Adipocyte (in vitro differentiated cells): ENCODE data around the gene LZTS3.

ENCODE experiments used
- DNase-seq: peaks from one replicate; pipeline ENCODE4 v3.0.0-alpha.2; 2015; ENCODE audit warnings: low read depth
- H3K27me3 ChIP-seq: replicated peaks from 2 replicates; pipeline ENCODE4 v1.7.0; 2013; ENCODE audit warnings: mild to moderate bottlenecking, low read length, moderate library complexity; ENCODE audit not compliant: control insufficient read depth, insufficient read depth
- H3K36me3 ChIP-seq: 2 replicates; pipeline ENCODE4 v1.7.0; 2013; ENCODE audit warnings: low read length, mild to moderate bottlenecking, moderate library complexity; ENCODE audit not compliant: control insufficient read depth, insufficient read depth, severe bottlenecking
- H3K4me1 ChIP-seq: 2 replicates; pipeline ENCODE4 v1.7.0; 2013; ENCODE audit warnings: mild to moderate bottlenecking, low read length, moderate library complexity; ENCODE audit not compliant: control insufficient read depth, insufficient read depth
- H3K4me3 ChIP-seq: 2 replicates; pipeline ENCODE4 v1.7.0; 2013; ENCODE audit warnings: mild to moderate bottlenecking, low read length, moderate library complexity
- H3K9ac ChIP-seq: 2 replicates; pipeline ENCODE4 v1.7.0; 2013; ENCODE audit warnings: mild to moderate bottlenecking, low read length, moderate library complexity
- H3K9me3 ChIP-seq: 2 replicates; pipeline ENCODE4 v1.7.0; 2013; ENCODE audit warnings: mild to moderate bottlenecking, low read length, moderate library complexity; ENCODE audit not compliant: control insufficient read depth

The LZTS3 gene

DNA sequence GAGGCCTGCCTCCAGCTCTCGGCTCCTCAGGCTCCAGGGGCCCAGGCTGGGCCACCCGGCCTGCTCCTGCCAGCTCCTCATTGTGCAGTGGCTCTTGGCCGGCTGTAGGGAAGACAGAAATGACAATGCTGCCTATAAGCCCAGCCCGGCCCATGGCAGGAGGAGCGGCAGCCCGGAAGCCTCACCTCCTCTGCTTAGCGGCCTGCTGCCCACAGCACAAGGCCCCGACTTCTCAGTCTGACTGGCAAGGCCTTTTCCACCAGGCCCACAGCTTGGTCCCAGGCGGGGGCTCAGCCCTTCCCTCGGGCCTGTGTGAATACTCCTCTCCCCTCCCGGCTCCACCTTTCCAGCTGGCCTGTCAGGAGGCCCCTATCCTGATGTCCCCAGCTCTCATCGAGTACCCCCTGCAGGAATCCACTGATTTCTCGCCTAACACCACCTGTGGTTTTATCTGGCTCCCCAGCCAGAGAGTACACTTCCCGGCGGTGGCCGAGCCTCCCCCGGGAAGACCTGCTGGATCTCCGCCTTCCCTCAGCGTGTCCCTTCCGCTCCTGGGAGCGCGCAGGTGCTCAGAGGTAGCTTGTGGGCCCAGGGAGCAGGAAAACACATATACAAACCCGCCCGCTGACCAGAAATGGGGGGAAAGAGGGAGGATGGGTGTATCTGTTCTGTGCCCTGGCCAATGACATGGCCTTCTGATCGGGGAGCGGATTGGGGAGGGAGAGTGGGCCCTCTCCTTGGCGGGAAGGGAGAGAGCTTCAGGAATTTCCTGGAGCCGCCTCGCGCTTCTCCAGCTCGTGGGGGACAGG lies 30.2 kb upstream of the LZTS3 start:
- Histone ChIP-seq H3K9me3 (no peaks in the 10 kb centered on the region), H3K27me3 (no peaks in the 10 kb centered on the region)
- DNase-seq: no peak

DNA sequence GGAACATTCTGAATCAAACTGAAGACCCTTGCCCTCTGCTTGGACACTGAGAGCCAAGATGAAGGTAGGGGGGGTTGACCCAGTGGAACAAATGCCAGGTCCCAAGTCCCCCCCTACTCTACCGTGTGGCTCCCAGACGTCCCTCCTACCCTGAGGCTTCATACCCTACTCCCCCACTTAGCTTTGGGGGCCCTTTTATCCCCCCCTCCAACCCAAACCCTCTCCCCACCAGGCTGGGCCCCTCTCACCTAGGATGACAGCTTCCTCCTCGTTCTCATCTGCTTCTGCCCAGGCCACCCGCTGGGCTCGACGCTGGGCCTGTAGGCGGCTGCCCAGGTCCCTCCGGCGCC lies 29.6 kb upstream of the LZTS3 start:
- Histone ChIP-seq H3K9me3 (no peaks in the 10 kb centered on the region), H3K9ac (peak overlapping the region; percentile 88), H3K36me3 (peaks cover 23% of the 10 kb centered on the region), H3K4me1 (peaks cover 14% of the 10 kb centered on the region), H3K4me3 (peak overlapping the region; percentile 96), H3K27me3 (no peaks in the 10 kb centered on the region)
- no peak for DNase-seq

More for the DNA sequence above, 30.2 kb upstream of the LZTS3 start:
- peaks cover 23% of the 10 kb centered on the region for H3K36me3 ChIP-seq
- H3K4me1 ChIP-seq: peaks cover 19% of the 10 kb centered on the region
- peak overlapping the region; percentile 88 for H3K9ac ChIP-seq
- peak overlapping the region; percentile 96 for H3K4me3 ChIP-seq

DNA sequence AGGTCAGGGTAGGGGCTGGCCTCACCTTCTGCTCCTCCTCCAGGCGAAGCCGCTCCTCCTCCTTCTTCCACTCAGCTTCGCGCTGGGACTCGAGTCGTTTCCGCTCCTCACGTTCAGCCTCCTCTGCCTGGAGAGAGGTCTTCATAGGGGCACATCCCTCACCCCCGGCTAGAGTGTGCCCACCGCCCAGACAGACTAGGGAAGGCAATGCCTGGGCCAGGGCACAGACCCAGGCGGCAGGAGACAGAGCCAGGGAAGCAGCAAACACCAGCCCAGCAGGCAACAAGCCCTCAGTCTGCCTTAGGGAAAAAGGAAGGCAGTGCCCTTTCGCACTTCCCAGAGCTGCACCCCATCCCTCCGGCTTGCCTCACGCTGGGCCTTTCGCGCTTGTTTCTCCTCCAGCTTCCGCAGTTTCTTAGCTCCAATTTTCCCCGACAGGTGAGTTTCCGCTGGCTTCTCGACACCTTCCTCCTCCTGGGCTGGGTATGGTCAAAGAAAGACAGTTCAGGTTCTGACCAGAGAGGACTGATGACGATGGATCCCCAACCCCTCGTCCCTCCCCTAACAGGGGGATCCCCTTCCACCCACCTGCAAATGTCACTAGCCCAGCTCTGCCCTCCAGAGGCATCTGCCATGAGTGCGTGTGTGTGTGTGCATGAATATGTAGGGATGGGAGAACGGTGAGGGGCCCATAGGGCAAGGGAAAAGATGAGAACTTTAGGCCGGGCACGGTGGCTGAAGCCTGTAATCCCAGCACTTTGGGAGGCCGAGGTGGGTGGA lies 26.8 kb upstream of the LZTS3 start:
- Histone ChIP-seq H3K9me3 (no peaks in the 10 kb centered on the region), H3K9ac (no peak overlapping the region), H3K27me3 (no peaks in the 10 kb centered on the region), H3K36me3 (peaks cover 45% of the 10 kb centered on the region), H3K4me3 (no peak overlapping the region), H3K4me1 (peaks cover 14% of the 10 kb centered on the region)
- no peak for DNase-seq

DNA sequence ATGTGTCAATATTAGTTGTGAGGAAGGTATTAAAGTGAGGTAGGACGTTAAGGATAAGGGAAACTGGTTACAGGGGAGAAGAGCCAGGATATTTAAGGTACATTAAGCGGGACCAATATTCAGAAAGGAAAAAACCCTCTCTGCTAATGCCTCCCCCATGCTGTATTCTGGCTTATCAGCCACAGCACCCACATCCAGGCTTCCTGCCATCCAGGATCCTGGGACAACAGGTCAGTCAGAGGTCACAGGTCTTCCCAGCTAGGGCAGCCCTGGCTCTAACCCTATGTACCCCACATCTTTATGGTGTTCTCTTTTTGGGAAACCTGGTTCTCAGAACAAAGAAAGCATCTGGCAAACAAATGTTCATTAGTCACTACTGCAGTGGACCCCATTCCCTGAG lies 25.9 kb upstream of the LZTS3 start:
- Histone ChIP-seq H3K9me3 (no peaks in the 10 kb centered on the region), H3K9ac (no peak overlapping the region), H3K36me3 (peaks cover 54% of the 10 kb centered on the region), H3K27me3 (no peaks in the 10 kb centered on the region), H3K4me3 (no peak overlapping the region), H3K4me1 (peaks cover 14% of the 10 kb centered on the region)
- no peak for DNase-seq

DNA sequence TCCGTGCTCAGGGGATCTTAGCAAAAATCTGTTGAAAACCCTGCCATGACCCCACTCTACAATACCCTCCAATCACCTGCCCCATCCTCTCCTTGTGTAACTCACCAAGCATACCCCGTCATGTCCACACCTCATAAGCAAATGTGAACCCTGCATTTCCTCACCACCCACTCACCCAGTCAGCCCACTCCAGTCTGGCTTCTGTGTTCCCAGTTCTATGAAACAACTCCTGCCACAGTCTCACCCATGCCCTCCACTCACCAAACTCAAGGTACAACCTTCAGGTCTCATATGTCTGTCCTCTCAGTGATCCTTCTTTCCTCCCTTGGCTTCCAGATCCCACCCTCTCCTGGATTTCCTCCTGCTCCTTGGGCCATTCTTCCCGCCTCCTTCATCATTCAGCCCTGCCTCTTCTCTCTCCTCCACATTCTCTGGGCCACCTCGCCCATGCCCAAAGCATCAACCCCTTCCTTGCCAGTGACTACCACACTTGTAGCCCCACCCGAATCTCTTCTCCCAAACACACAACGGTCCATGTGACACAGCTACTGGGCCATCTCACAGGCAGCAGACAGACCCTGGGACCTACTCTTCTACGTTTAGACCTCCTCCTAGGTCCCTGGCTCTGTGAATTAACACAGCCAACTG lies 22.4 kb upstream of the LZTS3 start:
- H3K9me3 ChIP-seq: no peaks in the 10 kb centered on the region
- H3K4me3 ChIP-seq: no peak overlapping the region
- no peak for DNase-seq
- no peaks in the 10 kb centered on the region for H3K4me1 ChIP-seq
- H3K9ac ChIP-seq: no peak overlapping the region
- H3K36me3 ChIP-seq: peaks cover 83% of the 10 kb centered on the region
- H3K27me3 ChIP-seq: no peaks in the 10 kb centered on the region

DNA sequence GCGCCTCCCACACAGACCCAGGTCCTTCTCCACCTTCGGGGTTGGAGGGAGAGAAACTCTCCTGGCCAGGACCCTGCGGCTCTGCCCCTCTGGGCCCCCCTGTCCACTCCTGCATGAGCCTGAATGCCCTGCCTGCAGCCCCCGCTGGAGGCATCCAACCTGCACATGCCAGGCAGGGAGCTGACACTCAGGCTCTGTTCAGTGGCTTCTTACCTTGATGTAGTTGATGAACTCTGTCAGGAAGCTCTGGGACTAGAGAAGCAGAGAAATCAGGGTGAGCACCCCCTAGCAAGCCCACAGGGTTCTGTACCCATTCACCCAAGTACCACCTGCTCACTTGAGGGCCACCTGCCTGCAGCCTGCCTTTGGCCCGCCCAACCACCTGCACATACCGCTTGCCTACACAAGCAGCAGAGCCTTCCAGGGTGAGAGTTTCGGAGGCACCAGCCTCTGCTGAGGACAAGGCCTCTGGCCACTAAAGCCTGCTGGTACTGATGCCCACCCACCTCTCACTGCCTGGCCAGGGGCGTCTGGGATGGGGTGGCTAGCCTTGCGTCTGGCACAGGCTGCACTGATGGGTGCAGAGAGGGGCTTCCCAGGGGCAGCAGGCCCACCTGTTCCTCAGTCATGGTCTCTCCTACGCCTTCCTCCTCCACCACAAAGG lies 21.4 kb upstream of the LZTS3 start:
- H3K27me3 ChIP-seq: no peaks in the 10 kb centered on the region
- no peak overlapping the region for H3K4me3 ChIP-seq
- H3K9me3 ChIP-seq: no peaks in the 10 kb centered on the region
- no peak for DNase-seq
- peaks cover 84% of the 10 kb centered on the region for H3K36me3 ChIP-seq
- no peaks in the 10 kb centered on the region for H3K4me1 ChIP-seq
- no peak overlapping the region for H3K9ac ChIP-seq

DNA sequence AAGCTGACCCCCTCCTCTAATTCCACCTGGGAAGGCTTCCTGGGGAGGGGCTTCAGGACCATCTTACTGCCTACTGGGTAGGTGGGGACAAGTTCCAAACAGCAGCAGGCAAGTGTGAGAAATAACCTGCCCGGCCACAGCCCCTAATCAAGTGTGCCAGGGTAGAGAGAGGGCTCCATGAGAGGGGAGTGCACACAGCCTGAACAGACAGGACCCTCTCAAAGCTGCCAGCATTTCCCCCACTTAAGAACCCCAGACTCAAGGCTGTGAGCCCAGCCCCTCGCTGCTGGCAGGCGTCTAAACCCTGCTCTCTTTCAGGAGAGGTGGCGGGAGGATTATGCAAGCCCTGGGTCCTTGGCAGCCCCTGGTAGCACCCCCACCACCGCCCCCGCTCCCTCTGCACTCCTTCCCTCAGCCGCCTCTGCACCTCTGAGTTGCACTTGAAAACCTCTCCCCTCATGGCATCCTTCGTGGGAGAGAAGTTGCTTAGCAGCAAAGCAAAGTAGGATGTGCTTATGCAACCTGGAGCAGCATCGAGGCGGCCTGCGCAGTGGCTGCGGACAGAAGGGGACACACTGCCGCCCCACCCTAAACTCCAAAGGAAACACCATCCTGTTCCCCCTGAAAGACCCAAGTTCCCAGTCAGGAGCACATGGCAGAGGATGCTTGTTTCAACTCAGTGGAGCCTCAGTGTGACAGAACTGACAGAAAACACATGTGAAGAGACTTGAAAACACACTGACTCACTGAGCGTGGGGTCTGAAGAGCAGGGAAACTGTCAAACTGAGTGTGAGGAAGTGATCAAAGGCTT lies 20.7 kb upstream of the LZTS3 start:
- H3K9ac ChIP-seq: no peak overlapping the region
- no peak for DNase-seq
- no peaks in the 10 kb centered on the region for H3K9me3 ChIP-seq
- no peaks in the 10 kb centered on the region for H3K27me3 ChIP-seq
- H3K4me1 ChIP-seq: no peaks in the 10 kb centered on the region
- peaks cover 79% of the 10 kb centered on the region for H3K36me3 ChIP-seq
- H3K4me3 ChIP-seq: no peak overlapping the region

DNA sequence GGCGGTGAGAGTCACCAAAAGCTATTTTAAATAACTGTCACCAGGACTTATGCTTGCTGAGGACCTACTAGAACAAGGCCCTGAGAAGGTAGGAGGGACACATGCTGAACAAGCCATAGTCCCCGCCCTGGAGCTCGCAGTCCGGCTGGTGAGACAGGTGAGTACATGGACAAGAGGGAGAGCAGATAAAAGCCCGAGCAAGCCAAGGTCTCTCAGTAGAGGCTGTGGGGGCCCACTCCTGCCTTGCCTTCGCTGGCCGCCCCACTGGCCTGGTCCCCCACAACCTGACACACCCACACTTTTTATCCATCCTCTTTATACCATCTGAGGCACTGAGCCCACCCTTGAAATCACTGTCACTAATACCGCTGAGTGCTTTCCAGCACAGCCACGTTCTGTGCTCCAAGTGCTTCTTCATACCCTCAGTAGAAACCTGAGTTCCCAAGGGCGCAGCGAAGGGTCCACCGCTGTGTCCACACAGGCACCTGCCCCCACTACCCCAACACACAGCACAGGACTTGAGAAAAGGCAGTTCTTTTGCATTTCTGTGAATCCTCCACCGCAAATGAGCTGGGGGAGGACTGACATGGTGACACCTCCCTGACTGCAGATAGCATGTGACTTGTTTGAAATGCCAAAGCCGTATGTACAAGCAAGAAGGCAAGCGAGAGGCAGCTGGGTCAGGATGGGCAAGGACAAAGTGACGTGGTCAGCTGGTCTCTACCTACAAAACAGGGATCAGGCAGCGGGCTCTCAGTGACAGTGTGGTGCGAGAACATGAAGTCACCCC lies 19.1 kb upstream of the LZTS3 start:
- Histone ChIP-seq H3K27me3 (no peaks in the 10 kb centered on the region), H3K4me3 (no peak overlapping the region), H3K9ac (no peak overlapping the region), H3K36me3 (peaks cover 73% of the 10 kb centered on the region), H3K9me3 (no peaks in the 10 kb centered on the region), H3K4me1 (no peaks in the 10 kb centered on the region)
- DNase-seq: no peak

DNA sequence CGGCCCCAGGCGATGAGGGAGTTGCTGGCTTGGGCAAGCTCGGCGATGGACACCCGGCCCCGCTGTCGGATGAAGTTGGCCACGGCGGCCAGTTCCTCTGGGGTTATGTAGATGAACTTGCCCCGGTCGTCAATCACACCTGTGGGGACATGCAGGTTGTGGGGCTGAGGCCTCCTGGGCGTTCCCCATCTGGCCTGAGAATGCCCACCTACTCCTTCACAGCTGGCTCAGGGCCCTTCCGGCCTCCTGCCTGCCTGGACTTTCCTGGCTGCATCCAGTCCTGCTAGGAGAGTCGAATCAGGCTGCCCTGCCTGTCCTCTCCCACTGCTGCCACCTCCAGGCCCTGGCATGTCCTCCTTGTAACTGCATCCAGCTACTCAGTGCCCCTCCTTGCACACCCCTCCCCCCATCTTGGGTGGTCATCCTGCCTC lies 17.3 kb upstream of the LZTS3 start:
- no peaks in the 10 kb centered on the region for H3K27me3 ChIP-seq
- H3K4me3 ChIP-seq: no peak overlapping the region
- H3K9ac ChIP-seq: no peak overlapping the region
- no peak for DNase-seq
- H3K4me1 ChIP-seq: no peaks in the 10 kb centered on the region
- H3K9me3 ChIP-seq: no peaks in the 10 kb centered on the region
- peaks cover 60% of the 10 kb centered on the region for H3K36me3 ChIP-seq

DNA sequence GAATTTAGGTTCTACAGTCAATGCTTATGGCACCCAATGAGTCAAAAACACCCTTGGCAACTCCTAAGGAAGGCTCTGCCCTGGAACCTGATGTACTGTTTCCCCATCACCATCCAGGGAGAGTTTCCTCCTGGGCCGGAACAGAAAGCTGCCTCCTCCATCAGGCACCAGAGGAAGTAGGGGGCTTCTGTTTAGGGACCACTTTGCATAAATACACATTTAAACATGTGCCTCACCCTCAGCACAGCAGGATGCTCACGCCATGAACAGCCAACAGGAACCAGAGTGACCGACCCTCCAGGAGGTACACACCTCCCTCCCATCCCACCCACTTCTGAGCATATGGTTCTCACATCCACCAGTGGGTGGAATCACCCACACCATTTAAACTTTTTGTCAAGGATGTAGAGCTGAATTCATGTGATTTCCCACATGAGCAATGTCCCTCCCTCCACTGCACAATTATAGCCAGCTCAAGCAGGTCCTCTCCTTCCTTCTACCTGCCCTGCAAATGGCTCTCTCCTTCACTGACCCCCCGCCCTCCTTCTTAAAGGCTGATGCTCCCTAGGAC lies 16.3 kb upstream of the LZTS3 start:
- H3K36me3 ChIP-seq: peaks cover 50% of the 10 kb centered on the region
- H3K9me3 ChIP-seq: no peaks in the 10 kb centered on the region
- H3K9ac ChIP-seq: no peak overlapping the region
- no peaks in the 10 kb centered on the region for H3K4me1 ChIP-seq
- no peak overlapping the region for H3K4me3 ChIP-seq
- H3K27me3 ChIP-seq: no peaks in the 10 kb centered on the region
- no peak for DNase-seq
